H1 (cell line): ENCODE results near the gene CAMTA1. TPM values are rescaled to one million over a fixed set of nuclear protein-coding genes. Genes with fewer than 3 reads are reported as not detected.

Source experiments
- CTCF ChIA-PET: fragments of 300-600 bp; sonication (Branson Sonifier 250); formaldehyde crosslinking; loops from one replicate; lab custom pipeline; 2021; ENCODE audit not compliant: partially characterized antibody; lab: Charles Lee
- POLR2A ChIA-PET: fragments of 300-600 bp; sonication (Branson Sonifier 250); formaldehyde crosslinking; loops from one replicate; lab custom pipeline; 2021; ENCODE audit warnings: inconsistent platforms; ENCODE audit not compliant: partially characterized antibody; lab: Charles Lee
- DNase-seq, 2 experiments: peaks; one replicate each; pipeline versions ENCODE4 v3.0.0 to v3.0.0-alpha.2; 2010 to 2022; ENCODE audit warnings: low spot score in 2 of 2, low read depth in 1 of 2, mixed read lengths in 1 of 2
- FAIRE-seq: peaks from 2 replicates; lab custom pipeline; 2011; peaks lifted over from hg19 to GRCh38; lab: Jason Lieb, UNC
- H2AFZ ChIP-seq: 2 replicates; pipeline ENCODE4 v1.8.1; 2012; ENCODE audit warnings: low read length, inconsistent platforms
- H2AK5ac ChIP-seq: 2 replicates; pipeline ENCODE4 v1.6.1; 2013; ENCODE audit warnings: low read depth, low read length
- H2BK120ac ChIP-seq: replicated peaks from 2 replicates; pipeline ENCODE3; 2013; ENCODE audit warnings: low read depth, low read length, inconsistent platforms
- H2BK12ac ChIP-seq: 2 replicates; pipeline ENCODE4 v1.6.1; 2013; ENCODE audit warnings: low read depth, low read length
- H2BK15ac ChIP-seq: 2 replicates; pipeline ENCODE4 v1.6.1; 2013; ENCODE audit warnings: low read length
- H2BK20ac ChIP-seq: 2 replicates; pipeline ENCODE4 v1.6.1; 2013; ENCODE audit warnings: low read length
- H2BK5ac ChIP-seq: 2 replicates; pipeline ENCODE4 v1.6.1; 2013; ENCODE audit warnings: low read depth, low read length
- H3K14ac ChIP-seq: 2 replicates; pipeline ENCODE4 v1.6.1; 2013; ENCODE audit warnings: inconsistent platforms; ENCODE audit not compliant: insufficient read length
- H3K18ac ChIP-seq: 2 replicates; pipeline ENCODE4 v1.6.1; 2013; ENCODE audit warnings: low read length; ENCODE audit errors: extremely low read depth
- H3K23ac ChIP-seq: 2 replicates; pipeline ENCODE4 v1.6.1; 2013; ENCODE audit warnings: inconsistent platforms; ENCODE audit not compliant: insufficient read length
- H3K23me2 ChIP-seq: 2 replicates; pipeline ENCODE4 v1.6.1; 2013; ENCODE audit warnings: low read depth, low read length
- H3K27ac ChIP-seq: 2 replicates; pipeline ENCODE4 v1.6.1; 2011; ENCODE audit warnings: low read depth, low read length, inconsistent platforms
- H3K27me3 ChIP-seq, 4 experiments: replicated peaks in 1 of 4; 1 replicate in 1 of 4; 2 replicates in 3 of 4; pipeline versions ENCODE4 v1.6.1 to v1.8.1; 2011 to 2013; ENCODE audit warnings: low read length in 3 of 4, mild to moderate bottlenecking in 3 of 4, inconsistent platforms in 2 of 4, mixed read lengths in 2 of 4, moderate library complexity in 1 of 4; ENCODE audit not compliant: control insufficient read depth in 3 of 4, insufficient read depth in 3 of 4; ENCODE audit errors: extremely low read depth in 1 of 4
- H3K36me3 ChIP-seq, 4 experiments: 2 replicates each; pipeline versions ENCODE4 v1.6.1 to v1.8.1; 2011 to 2013; ENCODE audit warnings: mild to moderate bottlenecking in 4 of 4, low read length in 3 of 4, moderate library complexity in 2 of 4, control low read depth in 1 of 4, inconsistent platforms in 1 of 4; ENCODE audit not compliant: insufficient read depth in 4 of 4, control insufficient read depth in 2 of 4
- H3K4ac ChIP-seq: replicated peaks from 2 replicates; pipeline ENCODE3; 2013; ENCODE audit warnings: low read length, low read depth, mixed read lengths, inconsistent platforms; ENCODE audit not compliant: insufficient read length
- H3K4me1 ChIP-seq, 4 experiments: replicated peaks in 1 of 4; 1 replicate in 1 of 4; 2 replicates in 3 of 4; pipeline versions ENCODE4 v1.6.1 to v1.8.1; 2011 to 2013; ENCODE audit warnings: low read length in 3 of 4, inconsistent platforms in 2 of 4, mixed read lengths in 1 of 4; ENCODE audit not compliant: insufficient read depth in 4 of 4, control insufficient read depth in 3 of 4
- H3K4me2 ChIP-seq, 2 experiments: 2 replicates each; pipeline versions ENCODE4 v1.6.1 to v1.8.1; 2011 to 2013; ENCODE audit warnings: low read depth in 2 of 2, low read length in 2 of 2, control low read depth in 1 of 2, inconsistent platforms in 1 of 2, mild to moderate bottlenecking in 1 of 2; ENCODE audit not compliant: insufficient read depth in 1 of 2
- H3K4me3 ChIP-seq, 4 experiments: fragments of 200-600, 300-600 bp in 1 of 4; sonication (generic), shearing (Covaris generic), sonication (Bioruptor Twin) in 1 of 4; 2 replicates each; pipeline versions ENCODE4 v1.5.1 to v1.8.1; 2011 to 2016; ENCODE audit warnings: low read length in 4 of 4, low read depth in 3 of 4, control low read depth in 2 of 4, inconsistent platforms in 2 of 4, mild to moderate bottlenecking in 2 of 4, mixed read lengths in 1 of 4, moderate library complexity in 1 of 4; ENCODE audit not compliant: insufficient read depth in 2 of 4; ENCODE audit errors: extremely low read depth in 1 of 4
- H3K56ac ChIP-seq: replicated peaks from 2 replicates; pipeline ENCODE3; 2013; ENCODE audit warnings: low read depth, mild to moderate bottlenecking, mixed read lengths, low read length, inconsistent platforms; ENCODE audit not compliant: insufficient read length
- H3K79me1 ChIP-seq: 2 replicates; pipeline ENCODE4 v1.6.1; 2013; ENCODE audit warnings: low read depth, low read length, control low read depth
- H3K79me2 ChIP-seq, 2 experiments: 2 replicates each; pipeline versions ENCODE4 v1.6.1 to v1.8.1; 2012 to 2013; ENCODE audit warnings: low read length in 2 of 2, mild to moderate bottlenecking in 2 of 2, inconsistent platforms in 1 of 2; ENCODE audit not compliant: insufficient read depth in 2 of 2, control insufficient read depth in 1 of 2
- H3K9ac ChIP-seq, 4 experiments: replicated peaks in 1 of 4; 1 replicate in 1 of 4; 2 replicates in 3 of 4; pipeline versions ENCODE4 v1.6.1 to v1.8.1; 2011 to 2013; ENCODE audit warnings: low read depth in 3 of 4, low read length in 3 of 4, control low read depth in 2 of 4, mild to moderate bottlenecking in 2 of 4, moderate library complexity in 2 of 4, inconsistent platforms in 1 of 4; ENCODE audit errors: extremely low read depth in 1 of 4
- H3K9me3 ChIP-seq, 2 experiments: 2 replicates each; pipeline versions ENCODE4 v1.6.1 to v1.8.1; 2012 to 2013; ENCODE audit warnings: mild to moderate bottlenecking in 2 of 2, moderate library complexity in 2 of 2, control low read depth in 1 of 2, inconsistent platforms in 1 of 2, low read depth in 1 of 2, low read length in 1 of 2, mixed read lengths in 1 of 2; ENCODE audit not compliant: insufficient read depth in 2 of 2
- H4K20me1 ChIP-seq, 2 experiments: replicated peaks in 1 of 2; 2 replicates each; pipeline versions ENCODE3 to v1.8.1; 2011 to 2013; ENCODE audit warnings: inconsistent platforms in 2 of 2, low read length in 2 of 2, mild to moderate bottlenecking in 1 of 2; ENCODE audit not compliant: insufficient read depth in 2 of 2, control insufficient read depth in 1 of 2
- H4K5ac ChIP-seq: 2 replicates; pipeline ENCODE4 v1.6.1; 2013; ENCODE audit warnings: low read length, low read depth, mixed read lengths, inconsistent platforms; ENCODE audit not compliant: insufficient read length
- H4K8ac ChIP-seq: 2 replicates; pipeline ENCODE4 v1.8.0; 2013; ENCODE audit warnings: mild to moderate bottlenecking, moderate library complexity, low read length, inconsistent platforms; ENCODE audit not compliant: insufficient read depth; ENCODE audit errors: extremely low read depth
- H4K91ac ChIP-seq: replicated peaks from 2 replicates; pipeline ENCODE3; 2013; ENCODE audit warnings: low read length, mixed read lengths, inconsistent platforms; ENCODE audit not compliant: insufficient read length
- CHD1 ChIP-seq: IDR thresholded peaks from 2 replicates; pipeline ENCODE4 v1.6.1; 2012; ENCODE audit warnings: low read depth, low read length, improper control_type of control experiment
- SIN3A ChIP-seq, 2 experiments: IDR thresholded peaks in 1 of 2; conservative IDR thresholded peaks in 1 of 2; 2 replicates each; pipeline ENCODE4 v1.6.1; 2011 to 2012; ENCODE audit warnings: low read length in 2 of 2, improper control_type of control experiment in 1 of 2, low read depth in 1 of 2, mild to moderate bottlenecking in 1 of 2
- WGBS, 2 experiments: shearing (Covaris generic) in 1 of 2; methylation state at CpG; one replicate each; pipeline versions ENCODE4 v1.1.6 to v1.1.7; 2013 to 2015; ENCODE audit warnings: low lambda C conversion rate in 2 of 2, mixed read lengths in 2 of 2, inconsistent platforms in 1 of 2, low coverage in 1 of 2, missing lambda C conversion rate in 1 of 2; ENCODE audit not compliant: insufficient replicate concordance in 2 of 2, insufficient coverage in 1 of 2, insufficient read length in 1 of 2; ENCODE audit errors: extremely low coverage in 1 of 2, missing lambda C conversion rate in 1 of 2; 5-methylcytosine and 5-hydroxymethylcytosine counted together
- polyA plus RNA-seq, 7 experiments: library from polyadenylated mRNA; depleted of rRNA in 3 of 7; stranded (reverse) in 5 of 7; unstranded in 2 of 7; fragments of >200 nt in 5 of 7; fragments of 200-250 nt in 2 of 7; gene quantifications; 1 replicate in 5 of 7; 2 replicates in 1 of 7; 4 replicates in 1 of 7; pipeline versions ENCODE4 v1.2.1 to v1.2.3, GENCODE V29; 2011 to 2013; ENCODE audit warnings: missing spikeins in 2 of 7, mixed read lengths in 2 of 7
- total RNA-seq: library from RNA; stranded (reverse); fragmentation: NEBNext Ultra II Directional; extraction: Animal tissue kit (Norgen Biotek cat#: 25700); gene quantifications from 2 replicates; pipeline ENCODE4 v1.2.1, GENCODE V29; 2021

CAMTA1 gene
- total and polyA plus RNA-seq, 2 of the 8 experiments (the other 6 are each of a cell fraction or from before 2014, with no cell fraction given) = 65.0 to 119 TPM

GRCh38 chr1:7633506-7634245 lies 848.4 kb downstream of the CAMTA1 start:
- Histone ChIP-seq H3K4ac (no peak overlapping the region), H3K36me3 (no peaks in the 10 kb centered on the region), H2AK5ac (no peak overlapping the region), H3K18ac (no peak overlapping the region; the same call in 1 of the 2 replicates), H2BK5ac (no peak overlapping the region), H3K4me2 (no peak overlapping the region), H2BK20ac (no peak overlapping the region), H4K8ac (peak overlapping the region; percentile 38; the same call in 1 of the 2 replicates), H3K79me1 (no peaks in the 10 kb centered on the region), H3K27ac (no peak overlapping the region), H3K27me3 (no peaks in the 10 kb centered on the region), H4K20me1 (no peaks in the 10 kb centered on the region), H4K5ac (no peak overlapping the region), H4K91ac (no peak overlapping the region), H2BK15ac (no peak overlapping the region), H3K14ac (no peak overlapping the region), H2AFZ (no peak overlapping the region), H3K4me1 (peaks cover 0 to 4% (median under 1%) of the 10 kb centered on the region in 4 experiments; a peak in 2 of 7 replicates), H3K9me3 (no peaks in the 10 kb centered on the region), H3K23ac (no peak overlapping the region), H3K9ac (no peak overlapping the region), H3K4me3 (no peak overlapping the region), H3K23me2 (no peaks in the 10 kb centered on the region), H3K79me2 (no peaks in the 10 kb centered on the region), H2BK12ac (peak overlapping the region; percentile 60; the same call in 1 of the 2 replicates), H3K56ac (no peak overlapping the region), H2BK120ac (no peak overlapping the region)
- ChIA-PET CTCF (interaction anchor here (0.6 to 1.5 kb wide), 4 partner anchors 14 to 148 kb away, joined by 3 to 4 read pairs (median 3); no protein-coding TSS in a partner anchor), POLR2A (no interaction called here)
- no peak for FAIRE-seq
- WGBS, 2 experiments = 84% methylated on average over 23 of the region's 25 CpGs; no CpG with 5 or more reads in 1 of the 2 experiments
- no peak for DNase-seq
- no peak for TF ChIP-seq CHD1
- TF ChIP-seq SIN3A (conservative IDR thresholded peaks at IDR 0.05 in 1 of 2, IDR thresholded peaks at IDR 0.05 in 1 of 2; ENCODE audit: low read depth in 1 of 2, low read length in 2 of 2) = no peak
